Astrocyte (in vitro differentiated cells and primary cell): ENCODE measurements around the gene LMNB1. TPM values are rescaled to one million over a fixed set of nuclear protein-coding genes. Genes with fewer than 3 reads are reported as not detected.

Source experiments
- DNase-seq: peaks from one replicate; pipeline ENCODE4 v3.0.0-alpha.2; 2010; ENCODE audit warnings: low read depth
- FAIRE-seq: peaks from 2 replicates; lab custom pipeline; 2011; peaks lifted over from hg19 to GRCh38; lab: Jason Lieb, UNC
- H2AFZ ChIP-seq: 2 replicates; pipeline ENCODE4 v1.6.0; 2012; ENCODE audit warnings: low read depth, low read length, inconsistent platforms
- H3K27ac ChIP-seq: 2 replicates; pipeline ENCODE4 v1.5.1; 2011; ENCODE audit warnings: low read depth, low read length, inconsistent platforms
- H3K27me3 ChIP-seq: 2 replicates; pipeline ENCODE4 v1.6.0; 2011; ENCODE audit warnings: low read length, inconsistent platforms; ENCODE audit not compliant: insufficient read depth
- H3K36me3 ChIP-seq: 2 replicates; pipeline ENCODE4 v1.5.1; 2011; ENCODE audit warnings: low read length, inconsistent platforms; ENCODE audit not compliant: insufficient read depth
- H3K4me1 ChIP-seq: 2 replicates; pipeline ENCODE4 v1.5.1; 2011; ENCODE audit warnings: low read length, inconsistent platforms; ENCODE audit not compliant: insufficient read depth
- H3K4me2 ChIP-seq: 2 replicates; pipeline ENCODE4 v1.6.0; 2012; ENCODE audit warnings: low read length, inconsistent platforms
- H3K4me3 ChIP-seq: 2 replicates; pipeline ENCODE4 v1.5.1; 2011; ENCODE audit warnings: low read depth, mild to moderate bottlenecking, low read length, inconsistent platforms; ENCODE audit not compliant: insufficient read depth
- H3K79me2 ChIP-seq: 2 replicates; pipeline ENCODE4 v1.6.0; 2012; ENCODE audit warnings: mild to moderate bottlenecking, low read length, inconsistent platforms; ENCODE audit not compliant: insufficient read depth
- H3K9ac ChIP-seq: 2 replicates; pipeline ENCODE4 v1.6.0; 2012; ENCODE audit warnings: mild to moderate bottlenecking, low read length, inconsistent platforms
- H3K9me3 ChIP-seq: 2 replicates; pipeline ENCODE4 v1.5.1; 2012; ENCODE audit warnings: low read depth, mild to moderate bottlenecking, low read length, inconsistent platforms; ENCODE audit not compliant: insufficient read depth
- H4K20me1 ChIP-seq: 2 replicates; pipeline ENCODE4 v1.6.0; 2012; ENCODE audit warnings: low read length, inconsistent platforms; ENCODE audit not compliant: insufficient read depth
- H3K27ac Mint-ChIP-seq: one replicate; pipeline ENCODE4 v1.8.0; 2021; ENCODE audit warnings: mild to moderate bottlenecking, mixed read lengths; ENCODE audit not compliant: unreplicated experiment
- H3K27me3 Mint-ChIP-seq: one replicate; pipeline ENCODE4 v1.8.0; 2021; ENCODE audit warnings: low read depth, mixed read lengths; ENCODE audit not compliant: unreplicated experiment
- H3K36me3 Mint-ChIP-seq: one replicate; pipeline ENCODE4 v1.8.0; 2021; ENCODE audit warnings: low read depth, mixed read lengths; ENCODE audit not compliant: unreplicated experiment
- H3K4me1 Mint-ChIP-seq: one replicate; pipeline ENCODE4 v1.8.0; 2021; ENCODE audit warnings: low read depth, mixed read lengths; ENCODE audit not compliant: unreplicated experiment
- H3K4me3 Mint-ChIP-seq: one replicate; pipeline ENCODE4 v1.8.0; 2021; ENCODE audit warnings: mild to moderate bottlenecking, moderate library complexity, mixed read lengths; ENCODE audit not compliant: unreplicated experiment
- H3K9me3 Mint-ChIP-seq: one replicate; pipeline ENCODE4 v1.8.0; 2021; ENCODE audit warnings: mild to moderate bottlenecking, mixed read lengths; ENCODE audit not compliant: unreplicated experiment
- EZH2 ChIP-seq: IDR thresholded peaks from 2 replicates; pipeline ENCODE4 v1.6.1; 2012; ENCODE audit warnings: mild to moderate bottlenecking, low read length, inconsistent platforms; ENCODE audit not compliant: insufficient read depth
- total RNA-seq: library from RNA; stranded (reverse); gene quantifications from 2 replicates; pipeline ENCODE4 v1.2.1, GENCODE V29; 2021
- TF ChIP-seq, protein P1 (sequence below): IDR thresholded peaks from 2 replicates; pipeline ENCODE4 v1.5.1; 2011; ENCODE audit warnings: low read depth, mild to moderate bottlenecking, inconsistent platforms, low read length, moderate library complexity; ENCODE audit not compliant: insufficient read depth

The LMNB1 gene
- total RNA-seq, 1 donor from 2014 or later = 12.7 TPM

DNA sequence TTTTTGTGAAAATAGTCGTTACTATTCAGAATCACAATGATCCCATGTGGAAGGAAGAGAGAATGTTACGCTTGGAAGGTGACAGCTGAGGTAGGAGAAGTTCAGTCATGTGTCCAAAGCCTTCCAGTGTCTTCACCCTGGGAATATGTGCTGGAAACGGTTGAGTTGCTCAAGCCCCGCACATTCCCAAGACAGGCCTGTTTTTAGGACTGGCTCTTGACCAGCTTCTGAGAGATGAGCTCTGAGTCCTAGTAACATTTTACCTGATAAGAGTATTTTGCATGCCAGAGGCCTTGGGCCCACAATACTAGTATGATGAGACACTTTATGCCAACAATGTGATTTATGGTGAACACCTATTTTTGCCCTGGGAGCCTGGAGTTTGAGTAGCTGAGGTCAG, 101.7 kb downstream of the LMNB1 start:
- H3K27me3 Mint-ChIP-seq = no peaks in the 10 kb centered on the region
- H3K4me1 Mint-ChIP-seq = peaks cover 2% of the 10 kb centered on the region

DNA sequence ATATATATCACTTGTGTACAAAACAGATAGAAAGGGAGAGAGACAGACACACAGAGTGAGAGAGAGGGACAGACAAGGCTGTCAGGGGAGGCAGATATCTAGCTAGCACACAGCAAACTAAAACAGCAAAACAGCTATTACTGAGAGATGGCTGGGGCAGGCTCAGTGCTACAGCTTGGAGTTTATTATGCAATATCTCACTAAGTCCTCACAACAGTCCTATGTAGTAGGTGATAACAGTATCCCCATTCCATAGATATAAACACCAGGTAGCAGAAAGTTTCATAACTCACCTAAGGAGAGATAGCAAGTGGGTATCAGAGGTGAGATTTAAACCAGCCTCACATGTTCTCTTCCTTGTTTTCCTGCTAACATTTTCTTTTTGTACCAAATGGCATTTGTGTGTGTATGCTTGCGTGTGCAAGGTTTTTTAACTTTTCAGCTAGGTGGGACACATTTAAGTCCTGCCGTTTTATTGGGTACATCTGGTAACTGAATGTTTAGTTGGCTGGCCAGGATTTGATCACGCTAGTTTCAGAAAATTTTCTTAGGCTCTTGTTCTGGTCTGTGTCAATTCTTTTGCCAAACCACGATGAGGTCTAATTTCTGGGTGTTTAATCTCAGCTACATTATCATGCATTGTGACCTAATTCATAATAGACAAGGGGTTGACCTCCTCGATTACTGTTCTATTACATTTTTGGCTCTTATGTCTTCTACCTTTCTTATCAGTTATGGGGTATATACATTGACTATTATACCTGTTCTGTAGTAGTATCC, 105.1 kb downstream of the LMNB1 start:
- FAIRE-seq (no peak), DNase-seq (no peak)
- Histone ChIP-seq H3K36me3 (no peaks in the 10 kb centered on the region), H3K27me3 (no peaks in the 10 kb centered on the region), H2AFZ (no peak overlapping the region), H3K4me2 (no peak overlapping the region), H3K9me3 (no peaks in the 10 kb centered on the region), H4K20me1 (no peaks in the 10 kb centered on the region), H3K4me1 (peaks cover 13% of the 10 kb centered on the region), H3K9ac (no peak overlapping the region), H3K79me2 (no peaks in the 10 kb centered on the region), H3K27ac (no peak overlapping the region), H3K4me3 (no peak overlapping the region)
- TF ChIP-seq, protein P1, sequence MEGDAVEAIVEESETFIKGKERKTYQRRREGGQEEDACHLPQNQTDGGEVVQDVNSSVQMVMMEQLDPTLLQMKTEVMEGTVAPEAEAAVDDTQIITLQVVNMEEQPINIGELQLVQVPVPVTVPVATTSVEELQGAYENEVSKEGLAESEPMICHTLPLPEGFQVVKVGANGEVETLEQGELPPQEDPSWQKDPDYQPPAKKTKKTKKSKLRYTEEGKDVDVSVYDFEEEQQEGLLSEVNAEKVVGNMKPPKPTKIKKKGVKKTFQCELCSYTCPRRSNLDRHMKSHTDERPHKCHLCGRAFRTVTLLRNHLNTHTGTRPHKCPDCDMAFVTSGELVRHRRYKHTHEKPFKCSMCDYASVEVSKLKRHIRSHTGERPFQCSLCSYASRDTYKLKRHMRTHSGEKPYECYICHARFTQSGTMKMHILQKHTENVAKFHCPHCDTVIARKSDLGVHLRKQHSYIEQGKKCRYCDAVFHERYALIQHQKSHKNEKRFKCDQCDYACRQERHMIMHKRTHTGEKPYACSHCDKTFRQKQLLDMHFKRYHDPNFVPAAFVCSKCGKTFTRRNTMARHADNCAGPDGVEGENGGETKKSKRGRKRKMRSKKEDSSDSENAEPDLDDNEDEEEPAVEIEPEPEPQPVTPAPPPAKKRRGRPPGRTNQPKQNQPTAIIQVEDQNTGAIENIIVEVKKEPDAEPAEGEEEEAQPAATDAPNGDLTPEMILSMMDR = no peak
- TF ChIP-seq EZH2 = no peak
- Mint-ChIP-seq H3K36me3 (peaks cover 5% of the 10 kb centered on the region), H3K27ac (no peak overlapping the region), H3K27me3 (no peaks in the 10 kb centered on the region), H3K4me3 (no peak overlapping the region), H3K9me3 (no peaks in the 10 kb centered on the region), H3K4me1 (peaks cover 14% of the 10 kb centered on the region)

More for the DNA sequence above, 101.7 kb downstream of the LMNB1 start:
- H4K20me1 ChIP-seq = no peaks in the 10 kb centered on the region
- no peak overlapping the region for H3K27ac ChIP-seq
- H3K9ac ChIP-seq = no peak overlapping the region
- DNase-seq (no peak), FAIRE-seq (no peak)
- no peaks in the 10 kb centered on the region for H3K36me3 ChIP-seq
- no peak overlapping the region for H3K4me2 ChIP-seq
- no peak overlapping the region for H3K27ac Mint-ChIP-seq
- no peaks in the 10 kb centered on the region for H3K9me3 ChIP-seq
- H3K4me3 Mint-ChIP-seq = no peak overlapping the region
- peaks cover 7% of the 10 kb centered on the region for H3K36me3 Mint-ChIP-seq
- H3K4me3 ChIP-seq = no peak overlapping the region
- TF ChIP-seq, protein P1 = no peak
- TF ChIP-seq EZH2 = no peak
- H2AFZ ChIP-seq = no peak overlapping the region
- H3K79me2 ChIP-seq = no peaks in the 10 kb centered on the region
- peaks cover 3% of the 10 kb centered on the region for H3K4me1 ChIP-seq
- no peaks in the 10 kb centered on the region for H3K27me3 ChIP-seq
- no peaks in the 10 kb centered on the region for H3K9me3 Mint-ChIP-seq

DNA sequence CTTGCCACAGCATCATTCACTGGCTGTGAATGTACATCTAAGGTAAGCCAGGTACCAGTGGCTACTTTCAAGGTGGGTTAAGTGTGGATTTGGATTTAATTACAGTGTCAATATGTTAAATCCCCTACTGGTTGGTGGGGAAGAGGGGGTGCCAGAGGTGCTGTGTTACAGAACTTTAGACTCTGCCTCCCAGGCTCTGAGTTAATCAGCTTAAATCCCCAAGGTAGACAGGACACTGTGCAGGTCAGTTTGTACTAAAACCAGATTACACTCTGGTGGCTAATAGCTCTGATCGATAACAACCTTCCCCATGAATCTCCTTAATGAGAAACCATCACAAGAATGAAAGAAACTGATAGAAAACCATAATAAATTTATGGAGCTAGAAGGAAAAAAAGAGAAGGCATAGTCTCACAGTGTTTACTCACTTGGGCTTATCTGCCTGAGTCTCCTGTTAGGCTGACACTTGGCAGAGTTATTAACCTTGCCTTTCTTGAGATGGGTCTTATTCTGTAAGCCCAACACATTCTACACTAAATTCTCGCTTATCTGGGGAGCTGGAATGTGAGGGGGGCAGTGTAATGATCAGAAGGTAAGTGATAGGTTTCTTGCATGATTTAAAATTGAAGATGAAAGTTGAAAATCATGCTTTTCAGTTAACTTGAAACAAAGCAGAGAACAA, 106.8 kb downstream of the LMNB1 start:
- TF ChIP-seq, protein P1 = no peak
- no peak for TF ChIP-seq EZH2
- H3K36me3 Mint-ChIP-seq = no peaks in the 10 kb centered on the region
- Histone ChIP-seq H3K27me3 (no peaks in the 10 kb centered on the region), H3K27ac (no peak overlapping the region), H3K4me3 (no peak overlapping the region), H4K20me1 (no peaks in the 10 kb centered on the region), H3K36me3 (no peaks in the 10 kb centered on the region), H3K4me2 (peak overlapping the region; percentile 30), H3K9ac (no peak overlapping the region), H2AFZ (no peak overlapping the region), H3K4me1 (peaks cover 13% of the 10 kb centered on the region), H3K79me2 (no peaks in the 10 kb centered on the region), H3K9me3 (no peaks in the 10 kb centered on the region)
- no peak for FAIRE-seq
- H3K4me1 Mint-ChIP-seq = peaks cover 12% of the 10 kb centered on the region
- H3K27ac Mint-ChIP-seq = no peak overlapping the region
- peak; percentile 3 for DNase-seq
- H3K27me3 Mint-ChIP-seq = no peaks in the 10 kb centered on the region
- H3K9me3 Mint-ChIP-seq = no peaks in the 10 kb centered on the region
- no peak overlapping the region for H3K4me3 Mint-ChIP-seq
